NCI-H82 treated with DMSO at 0.1 percent for 48 hours (cell line): ENCODE measurements around the gene TCHP.
A peak's percentile ranks its signal among the peaks of the same experiment; 100 is the strongest.
"Not testable (repeated sequence)": the region's sequence is repeated elsewhere in the genome, so short reads cannot be mapped to it uniquely, and the experiment has no call there.

Experiments
- DNase-seq: peaks from one replicate; lab custom pipeline; 2025; ENCODE audit not compliant: unreplicated experiment; lab: John Stamatoyannopoulos, UW

Gene TCHP

DNA sequence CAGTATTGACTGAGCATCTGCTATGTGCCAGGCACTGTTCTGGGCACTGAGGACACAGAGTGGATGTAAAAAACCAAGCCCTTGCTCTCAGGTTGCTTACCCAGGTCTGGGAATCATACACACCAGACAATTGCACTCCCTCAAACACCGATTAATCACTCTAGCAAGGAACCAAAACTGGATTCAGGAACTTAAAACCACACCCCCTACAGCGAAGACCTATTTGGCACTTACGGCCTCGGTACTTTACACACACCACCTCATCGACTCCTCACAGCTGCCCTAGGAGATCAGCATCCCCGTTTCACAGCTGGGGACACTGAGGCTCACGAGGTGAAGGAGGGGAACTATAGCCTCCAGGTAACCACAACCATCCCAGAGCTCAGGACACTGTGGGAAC lies 21.3 kb upstream of the TCHP start:
- DNase-seq = no peak

DNA sequence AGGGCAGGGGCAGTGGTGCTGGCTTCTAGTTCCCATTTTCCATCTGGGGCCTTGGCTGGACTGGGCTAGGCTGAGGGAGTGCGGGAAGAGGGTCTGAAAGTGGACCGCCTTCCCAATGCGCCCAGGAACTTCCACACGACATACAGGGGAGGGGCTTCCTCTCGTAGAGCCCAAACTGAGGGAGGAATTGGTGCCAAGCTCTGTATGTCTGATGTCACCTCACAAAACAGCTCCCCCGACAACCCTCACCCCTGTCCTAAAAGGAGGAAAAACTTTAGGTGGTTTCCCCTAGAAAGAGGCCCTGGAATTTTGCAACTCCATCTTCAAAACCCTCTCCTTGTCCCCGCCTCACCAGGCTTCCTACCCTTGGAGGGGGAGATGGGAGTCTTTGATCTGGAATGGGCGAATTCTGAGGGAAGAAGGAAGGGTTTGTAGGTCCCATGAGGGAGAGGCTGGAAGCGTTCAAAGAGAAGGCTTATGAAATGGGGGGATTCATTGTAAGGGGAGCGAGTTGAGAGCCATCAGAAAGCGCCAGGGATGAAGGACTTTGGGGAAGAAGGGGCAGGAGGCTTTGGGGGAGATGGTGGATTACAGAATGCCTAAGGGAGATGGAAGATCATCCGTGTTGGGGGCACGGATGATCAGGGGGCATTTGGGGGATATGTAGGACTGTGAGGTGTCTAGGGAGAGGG lies 20.6 kb upstream of the TCHP start:
- no peak for DNase-seq

DNA sequence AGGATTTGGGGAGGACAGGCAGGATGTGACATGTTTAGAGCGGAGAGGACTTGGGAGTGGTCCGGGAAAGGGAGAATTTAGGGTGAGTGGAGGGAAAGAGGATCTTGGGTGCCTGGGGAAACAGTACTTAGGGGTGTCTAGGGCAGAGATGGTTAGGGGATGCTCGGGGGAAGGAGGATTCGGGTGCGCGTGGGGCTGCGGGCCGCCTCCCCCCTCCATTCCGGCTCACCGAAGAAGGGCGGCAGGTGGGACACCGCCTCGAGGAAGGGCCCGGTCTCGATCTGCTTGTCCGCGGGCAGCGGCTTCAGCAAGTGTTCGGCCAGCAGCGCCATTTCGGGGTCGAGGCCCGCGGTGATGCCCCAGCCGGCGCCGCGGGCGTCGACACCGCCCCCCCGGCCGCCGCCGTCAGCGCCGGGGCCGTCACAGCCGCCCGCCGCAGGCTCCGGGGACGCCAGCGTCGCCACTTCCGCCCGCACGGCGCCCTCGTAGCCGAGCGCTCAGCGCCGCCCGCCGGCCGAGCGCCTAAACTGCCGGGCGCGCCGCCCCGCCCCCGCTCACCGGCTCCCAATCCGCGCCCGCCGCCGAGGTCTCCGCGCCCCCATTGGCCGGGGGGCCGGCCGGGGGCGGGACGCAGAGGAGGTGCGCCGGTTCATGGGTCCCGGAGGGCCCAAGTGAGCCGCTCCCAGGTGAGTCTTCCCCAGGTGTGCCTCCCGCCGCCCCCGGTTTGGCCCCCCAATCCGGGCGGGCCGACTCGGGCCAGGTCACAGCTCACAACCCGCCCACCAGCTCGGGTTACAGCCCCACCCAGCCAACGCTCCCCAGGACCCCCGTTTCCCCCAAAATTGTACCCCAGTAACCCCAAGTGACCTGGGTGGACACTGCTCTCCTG lies 19.8 kb upstream of the TCHP start, which contains the start of gene GLTP:
Gene GLTP (minus strand): TSS at position 499 of the 889 bp plus-strand sequence. CDS start 167 bp downstream, at position 332.
- peak; percentile 46 for DNase-seq

DNA sequence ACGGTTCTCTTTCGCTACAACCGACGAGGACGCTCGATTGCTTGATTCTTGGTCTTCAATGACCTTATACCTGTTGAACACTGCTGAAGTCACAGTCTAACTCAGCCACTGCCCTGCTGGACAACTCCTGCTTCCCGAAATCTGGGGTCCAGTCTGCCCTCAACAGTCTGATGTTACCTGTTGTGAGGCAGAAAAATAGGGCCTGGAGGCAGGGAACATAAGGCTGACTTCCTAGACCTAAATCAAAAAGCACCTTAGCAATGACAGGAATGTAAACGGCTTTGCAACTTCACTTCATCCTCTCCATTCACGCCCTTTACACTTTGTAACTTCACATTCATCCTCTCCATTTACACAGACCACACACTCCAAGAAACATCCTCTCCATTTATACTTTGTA lies 19.1 kb upstream of the TCHP start:
- no peak for DNase-seq

DNA sequence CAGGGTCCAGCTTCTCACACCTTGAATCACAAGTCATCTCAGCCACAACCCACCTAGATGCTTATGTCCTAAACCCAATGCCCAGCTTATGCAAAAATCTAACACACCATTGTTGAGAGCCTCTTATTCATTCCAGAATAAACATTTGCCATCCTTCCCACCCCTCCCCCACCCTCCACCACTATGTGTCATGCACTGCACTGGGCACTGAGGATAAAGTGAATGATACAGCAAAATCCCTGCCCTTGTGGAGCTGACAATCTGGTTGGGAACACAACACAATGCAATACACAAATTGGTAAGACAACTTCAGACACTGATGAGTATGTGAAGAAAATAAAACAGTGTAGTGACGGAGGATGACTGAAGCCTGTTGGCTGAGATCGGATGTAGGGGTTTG lies 18.3 kb upstream of the TCHP start:
- DNase-seq = no peak

DNA sequence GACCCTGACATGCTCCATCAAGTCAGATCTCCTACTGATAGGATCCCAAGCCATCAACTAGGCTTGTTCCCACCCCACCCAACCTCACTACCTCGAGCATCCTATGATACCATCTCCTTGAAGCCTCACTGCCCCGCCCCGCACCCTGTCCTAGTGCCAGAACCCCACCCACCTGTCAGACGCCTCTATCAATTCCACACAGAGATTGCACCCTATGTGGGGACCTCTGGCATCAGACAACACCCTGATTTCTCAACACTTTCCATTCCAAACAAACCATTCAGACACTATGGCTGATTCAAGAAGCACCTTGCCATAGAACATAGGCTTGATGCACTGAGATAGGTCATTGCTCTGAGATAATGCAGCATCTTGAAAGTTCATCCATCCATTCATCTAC lies 16.6 kb upstream of the TCHP start:
- DNase-seq = no peak

DNA sequence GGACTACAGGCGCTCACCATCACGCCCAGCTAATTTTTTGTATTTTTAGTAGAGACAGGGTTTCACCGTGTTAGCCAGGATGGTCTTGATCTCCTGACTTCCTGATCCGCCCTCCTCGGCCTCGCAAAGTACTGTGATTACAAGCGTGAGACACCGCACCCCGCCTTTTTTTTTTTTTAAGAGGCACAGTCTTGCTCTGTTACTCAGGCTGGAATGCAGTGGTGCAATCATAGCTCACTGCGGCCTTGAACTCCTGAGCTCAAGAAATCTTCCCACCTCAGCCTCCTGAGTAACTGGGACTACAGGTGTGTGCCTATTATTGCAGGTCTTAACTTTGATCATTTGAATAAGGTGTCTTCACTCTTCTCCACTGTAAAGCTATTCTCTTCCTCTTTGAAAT lies 14.5 kb upstream of the TCHP start:
- no peak for DNase-seq

DNA sequence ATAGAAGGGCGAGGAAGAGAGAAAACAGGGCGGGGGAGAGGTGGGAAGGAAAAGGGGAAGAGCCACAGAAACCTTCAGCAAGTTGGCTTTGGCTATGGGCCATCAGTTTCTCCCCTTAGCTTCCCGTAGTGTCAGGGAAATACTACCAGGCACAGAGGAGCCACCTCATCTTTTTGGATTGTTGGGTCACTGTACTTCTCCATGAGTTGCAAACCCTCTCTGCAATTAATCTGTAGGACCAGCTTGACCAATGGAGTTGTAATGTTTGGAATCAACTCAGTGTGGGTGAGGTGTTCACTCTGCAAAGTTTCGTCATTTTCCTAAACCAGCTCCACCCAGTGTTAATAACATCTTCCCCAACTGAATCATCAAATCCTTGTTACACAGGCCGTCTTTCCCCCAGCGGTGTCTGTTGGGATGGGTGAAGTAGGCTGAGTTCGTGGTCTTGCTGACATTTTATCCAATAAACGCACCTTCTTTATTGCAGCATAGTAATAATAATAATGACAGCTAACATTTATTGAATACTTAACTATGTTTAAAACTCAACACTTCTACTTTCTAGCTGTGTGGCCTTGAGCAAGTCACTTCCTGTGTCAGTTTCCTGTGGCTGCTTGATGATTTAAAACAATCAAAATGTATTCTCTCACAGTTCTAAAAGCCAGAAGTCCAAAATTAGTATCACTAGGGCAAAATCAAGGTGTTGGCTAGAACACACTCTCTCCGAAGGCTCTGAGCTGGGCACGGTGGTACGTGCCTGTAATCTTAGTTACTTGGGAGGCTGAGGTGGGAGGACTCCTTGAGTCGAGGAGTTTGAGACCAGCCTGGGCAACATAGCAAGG lies 11.7 kb upstream of the TCHP start:
- no peak for DNase-seq

DNA sequence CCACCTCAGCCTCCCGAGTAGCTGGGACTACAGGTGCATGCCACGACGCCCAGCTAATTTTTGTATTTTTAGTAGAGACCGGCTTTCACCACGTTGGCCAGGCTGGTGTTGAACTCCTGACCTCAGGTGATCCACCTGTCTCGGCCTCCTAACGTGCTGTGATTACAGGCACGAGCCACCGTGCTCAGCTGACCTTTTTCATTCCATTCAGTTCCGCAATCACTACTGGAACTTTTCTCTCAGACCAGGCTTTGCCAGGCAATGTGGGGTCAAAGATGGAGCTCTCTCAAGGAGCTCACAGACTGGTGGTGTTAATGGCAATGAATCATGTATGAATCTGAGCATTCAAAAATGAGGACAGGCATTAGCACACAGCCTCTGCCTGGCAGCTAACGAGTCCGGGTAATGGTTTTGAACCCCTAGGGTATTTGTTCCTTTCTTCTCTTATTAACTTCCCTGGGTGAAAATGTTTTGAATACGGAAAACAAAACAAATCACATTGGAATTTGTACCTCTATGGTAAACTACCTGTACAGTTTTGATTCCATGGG lies 9.4 kb upstream of the TCHP start:
- DNase-seq = no peak

DNA sequence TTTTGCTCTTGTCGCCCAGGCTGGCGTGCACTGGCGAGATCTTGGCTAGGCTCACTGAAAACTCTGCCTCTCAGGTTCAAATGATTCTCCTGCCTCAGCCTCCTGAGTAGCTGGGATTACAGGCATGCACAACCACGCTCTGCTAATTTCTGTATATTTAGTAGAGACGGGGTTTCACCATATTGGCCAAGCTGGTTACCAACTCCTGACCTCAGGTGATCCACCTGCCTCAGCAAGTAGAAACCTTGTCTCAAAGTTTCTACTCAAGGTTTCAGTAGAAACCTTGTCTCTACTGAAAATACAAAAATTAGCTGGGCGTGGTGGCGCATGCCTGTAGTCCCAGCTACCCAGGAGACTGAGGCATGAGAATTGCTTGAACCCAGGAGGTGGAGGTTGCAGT lies 8.3 kb upstream of the TCHP start:
- not testable (repeated sequence) for DNase-seq

DNA sequence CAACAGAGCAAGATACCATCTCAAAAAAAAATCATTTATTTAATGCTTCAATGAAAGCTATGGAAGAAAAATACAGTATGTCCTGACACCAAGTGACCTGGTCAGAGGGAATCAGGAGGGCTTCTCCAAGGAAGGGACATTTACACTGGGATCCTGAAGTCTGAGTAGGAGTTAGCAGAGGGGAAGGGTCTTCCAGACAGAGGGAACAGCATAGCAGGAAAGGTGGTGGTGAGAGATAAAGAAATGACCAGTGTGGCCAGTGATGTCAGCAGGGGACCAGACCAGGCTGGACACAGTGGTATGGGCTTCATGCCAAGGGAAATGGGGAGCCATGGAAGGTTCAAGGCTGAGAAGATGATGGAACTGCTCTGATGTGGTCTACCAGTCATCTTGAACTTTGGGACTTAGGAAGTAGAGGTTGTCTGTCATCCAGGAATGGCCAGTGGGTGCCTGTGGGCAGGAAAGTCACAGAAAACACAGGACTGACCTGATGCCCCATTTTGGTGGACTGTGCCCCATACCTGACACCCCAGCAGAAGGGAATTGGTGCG lies 7.8 kb upstream of the TCHP start:
- no peak for DNase-seq

DNA sequence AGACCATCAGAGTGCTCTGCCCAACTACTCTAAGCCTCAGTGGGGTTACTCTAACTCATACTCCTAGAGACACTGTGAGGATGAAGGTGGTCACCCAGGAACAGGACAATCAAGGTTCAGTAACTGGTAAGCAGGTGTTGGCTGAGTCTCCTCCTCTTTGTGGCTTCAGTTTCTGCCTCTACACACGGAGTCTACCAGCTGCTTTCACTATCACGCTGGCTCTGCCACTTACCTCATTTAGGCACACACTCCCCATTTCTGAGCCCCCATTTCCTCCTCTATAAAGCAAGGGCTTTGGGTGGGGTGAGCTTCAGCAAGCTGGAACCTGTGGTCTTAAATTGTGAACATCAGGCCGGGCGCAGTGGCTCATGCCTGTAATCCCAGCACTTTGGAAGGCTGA lies 7.3 kb upstream of the TCHP start:
- no peak for DNase-seq

DNA sequence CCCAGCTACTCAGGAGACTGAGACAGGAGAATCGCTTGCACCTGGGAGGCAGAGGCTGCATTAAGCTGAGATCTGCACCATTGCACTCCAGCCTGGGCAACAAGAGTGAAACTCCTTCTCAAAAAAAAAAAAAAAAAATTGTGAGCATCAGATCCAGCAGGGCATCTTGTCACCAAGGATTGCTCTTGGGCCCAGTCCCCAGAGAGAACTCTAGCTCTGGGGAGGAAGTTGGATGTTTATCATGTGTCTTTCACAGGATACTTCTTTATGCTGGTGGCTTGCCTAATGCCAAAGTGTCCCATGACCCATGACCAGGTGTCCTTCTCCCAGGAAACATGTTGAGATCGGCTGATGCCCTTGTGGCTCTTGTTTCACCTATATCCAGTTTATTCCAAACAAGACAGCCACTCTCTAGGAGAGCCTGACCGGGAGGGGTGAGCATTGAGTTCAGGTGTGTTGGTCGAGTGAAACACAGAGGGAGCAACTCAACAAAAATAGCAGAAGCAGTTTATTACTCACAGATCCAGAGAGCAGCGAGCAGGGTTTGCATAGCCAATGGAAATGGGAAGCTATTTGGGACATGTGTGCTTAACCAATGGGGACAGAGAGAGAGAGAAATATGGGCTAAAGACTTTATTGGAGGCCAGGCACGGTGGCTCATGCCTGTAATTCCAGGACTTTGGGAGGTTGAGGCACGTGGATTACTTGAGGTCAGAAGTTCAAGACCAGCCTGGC lies 6.6 kb upstream of the TCHP start:
- DNase-seq = no peak

DNA sequence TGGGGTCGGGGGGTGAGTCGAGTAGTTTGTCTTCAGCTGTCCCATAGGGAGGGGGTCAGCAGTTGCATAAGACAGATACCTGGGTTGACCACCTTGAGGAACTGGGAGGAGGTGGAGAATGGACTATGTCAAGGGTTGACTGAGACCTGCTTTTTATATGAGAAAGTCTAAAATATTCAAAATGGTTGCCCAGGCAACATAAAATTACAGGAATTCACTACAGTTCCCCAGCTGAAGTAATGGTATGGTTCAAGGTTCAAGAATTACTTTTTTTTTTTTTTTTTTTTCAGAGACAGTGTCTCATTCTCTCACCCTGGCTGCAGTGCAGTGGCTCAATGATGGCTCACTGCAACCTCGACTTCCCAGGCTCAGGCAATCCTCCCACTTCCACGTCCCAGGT lies 5.1 kb upstream of the TCHP start:
- no peak for DNase-seq

DNA sequence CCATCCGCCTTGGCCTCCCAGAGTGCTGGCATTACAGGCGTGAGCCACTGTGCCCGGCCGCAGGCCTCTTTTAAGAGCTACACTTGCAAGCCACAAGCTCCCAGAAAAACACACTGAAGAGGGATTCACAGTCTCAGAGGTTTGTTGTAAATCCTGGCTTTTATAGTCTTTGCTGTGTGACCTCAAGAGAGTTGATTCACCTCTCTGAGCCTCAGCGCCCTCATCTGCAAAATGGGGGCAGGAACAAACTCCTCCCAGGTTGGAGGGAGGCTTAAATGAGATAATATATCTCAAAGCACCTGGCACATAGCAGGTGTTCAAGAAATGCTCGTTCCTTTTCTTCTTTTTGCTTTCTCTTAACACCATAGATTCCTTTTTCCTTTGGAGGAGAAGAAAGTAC lies 3.9 kb upstream of the TCHP start:
- no peak for DNase-seq

DNA sequence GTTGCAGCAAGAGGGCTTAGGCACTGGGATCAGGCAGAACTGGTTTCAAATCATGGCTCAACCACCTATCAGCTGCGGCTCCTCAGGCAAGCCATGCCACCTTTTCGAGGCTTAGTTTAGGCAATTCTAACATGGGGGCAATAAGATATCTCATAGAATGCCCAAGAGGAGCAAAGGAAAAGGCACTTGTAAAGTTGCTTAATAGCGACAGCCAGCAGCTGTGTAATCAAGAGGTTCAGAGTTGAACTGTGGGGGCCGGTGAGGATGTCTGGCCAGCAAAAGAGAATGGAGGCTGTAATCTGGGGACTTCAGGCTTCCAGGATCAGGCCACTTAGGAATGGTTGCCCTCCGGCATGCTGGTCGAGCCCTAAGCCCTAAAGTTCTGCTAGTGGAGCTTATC lies 3.0 kb upstream of the TCHP start:
- DNase-seq = no peak

DNA sequence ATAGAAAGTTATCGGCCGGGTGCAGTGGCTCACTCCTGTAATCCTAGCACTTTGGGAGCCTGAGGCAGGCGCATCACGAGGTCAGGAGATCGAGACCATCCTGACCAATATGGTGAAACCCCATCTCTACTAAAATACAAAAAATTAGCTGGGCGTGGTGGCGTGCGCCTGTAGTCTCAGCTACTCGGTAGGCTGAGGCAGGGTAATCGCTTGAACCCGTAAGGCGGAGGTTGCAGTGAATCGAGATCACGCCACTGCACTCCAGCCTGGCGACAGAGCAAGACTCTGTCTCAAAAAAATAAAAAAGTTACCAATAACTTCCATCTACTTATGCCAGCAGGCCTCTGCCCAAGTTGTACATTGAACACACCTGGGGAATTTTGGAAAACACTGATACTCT lies 729 bp upstream of the TCHP start:
- DNase-seq = not testable (repeated sequence)

DNA sequence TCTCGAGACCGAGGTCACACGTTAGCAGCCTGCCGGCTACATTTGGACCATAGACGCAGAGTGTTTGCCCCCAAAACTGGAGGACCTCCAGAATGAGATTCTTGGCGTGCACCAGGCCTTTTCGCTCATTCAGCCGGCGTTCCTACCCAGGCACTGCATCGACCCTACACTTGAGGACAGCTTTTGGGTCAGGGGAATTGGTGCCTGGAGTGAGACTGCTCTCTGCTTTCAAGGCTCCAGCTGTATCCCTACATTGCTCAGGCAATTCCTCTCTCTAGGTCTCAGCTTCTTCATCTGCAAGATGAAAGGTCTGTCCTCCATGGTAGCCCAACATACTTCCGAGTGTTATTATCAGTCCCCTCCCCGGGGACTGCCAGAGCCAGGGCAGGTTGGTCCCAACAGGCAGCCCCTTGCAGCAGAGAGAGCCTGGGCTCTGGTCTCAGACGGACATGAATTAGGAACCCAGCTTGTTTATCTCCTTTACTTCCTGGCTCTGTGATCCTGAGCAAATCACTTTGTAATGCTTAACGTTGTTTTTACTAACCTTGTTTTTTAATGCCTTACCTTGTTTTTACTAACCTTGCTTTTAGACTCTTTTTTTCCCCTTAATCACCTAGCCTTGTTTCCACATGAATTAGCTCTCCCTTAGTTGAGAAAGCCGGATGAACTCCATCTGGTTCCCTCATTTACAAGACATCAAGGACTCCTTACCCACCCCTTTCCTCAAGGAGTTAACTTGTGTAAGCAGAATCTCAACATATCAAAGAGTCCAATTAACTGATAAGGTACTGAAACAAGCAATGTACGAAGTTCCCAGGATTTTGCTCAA lies 892 bp downstream of the TCHP start:
- DNase-seq = no peak

DNA sequence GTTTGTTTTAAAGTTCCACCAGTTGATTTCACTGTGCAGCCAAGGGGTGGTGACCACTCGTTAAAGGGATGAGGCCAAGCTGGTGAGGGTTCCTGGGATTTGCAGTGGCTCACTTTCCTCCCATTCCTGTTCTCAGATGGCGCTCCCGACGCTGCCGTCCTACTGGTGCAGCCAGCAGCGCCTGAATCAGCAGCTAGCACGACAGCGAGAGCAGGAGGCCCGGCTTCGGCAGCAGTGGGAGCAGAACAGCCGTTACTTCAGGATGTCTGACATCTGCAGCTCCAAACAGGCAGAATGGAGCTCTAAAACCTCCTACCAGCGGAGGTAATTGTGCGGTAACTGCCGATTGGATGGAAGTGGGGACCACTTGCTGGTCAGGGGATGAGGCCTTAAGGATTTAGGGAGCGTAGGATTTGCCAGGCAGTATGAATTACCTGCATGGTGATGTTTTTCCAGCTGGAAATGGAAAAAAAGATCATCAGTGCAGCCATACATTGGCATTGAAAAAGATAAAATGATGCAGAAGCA lies 2.9 kb downstream of the TCHP start:
- DNase-seq = no peak
